Measurements from ENCODE around the gene ZMAT3. TPM values are rescaled to one million over a fixed set of nuclear protein-coding genes. Genes with fewer than 3 reads are reported as not detected.

Gene ZMAT3
- total and polyA plus RNA-seq, 2 of the 13 experiments (the other 11 are each of a cell fraction or from before 2014, with no cell fraction given) = 11.4 to 11.7 TPM

- TF ChIP-seq ZNF101 (CRISPR knock-in tag; IDR thresholded peaks at IDR 0.05; ENCODE audit: borderline replicate concordance, low read depth) = no peak
- 0 out of 2 replicates have a peak, but pooled peaks have one; percentile 72 for TF ChIP-seq SAFB2 (CRISPR knock-in tag; IDR thresholded peaks at IDR 0.05; ENCODE audit: borderline replicate concordance, low read depth)
- TF ChIP-seq ERF (CRISPR knock-in tag; IDR thresholded peaks at IDR 0.05) = peak; percentile 58; the same call in 1 of the 2 replicates
- peak; percentile 62; the same call in 1 of the 2 replicates for TF ChIP-seq USF2 (IDR thresholded peaks at IDR 0.05; ENCODE audit: low read depth, low read length)
- TF ChIP-seq USF2 (CRISPR knock-in tag; IDR thresholded peaks at IDR 0.05; ENCODE audit: borderline replicate concordance) = no peak; the same call in 1 of the 2 replicates
- TF ChIP-seq ZNF512 (CRISPR knock-in tag; IDR thresholded peaks at IDR 0.05) = no peak
- TF ChIP-seq HMGXB4 (CRISPR knock-in tag; IDR thresholded peaks at IDR 0.05; ENCODE audit: borderline replicate concordance in 1 of 2, low read depth in 1 of 2) = peak in 1 of 2 experiments; percentile 69; a peak in 2 of 4 replicates
- TF ChIP-seq HNF1A (IDR thresholded peaks at IDR 0.05; ENCODE audit: low read depth) = no peak
- TF ChIP-seq HNF1A (CRISPR knock-in tag; IDR thresholded peaks at IDR 0.05; ENCODE audit: borderline replicate concordance) = no peak
- peak; percentile 50; the same call in 1 of the 2 replicates for TF ChIP-seq TBX2 (CRISPR knock-in tag; IDR thresholded peaks at IDR 0.05; ENCODE audit: borderline replicate concordance)
- TF ChIP-seq SNRNP70 (IDR thresholded peaks at IDR 0.05; ENCODE audit: low read depth, low read length) = no peak
- TF ChIP-seq PBX3 (CRISPR knock-in tag; IDR thresholded peaks at IDR 0.05; ENCODE audit: borderline replicate concordance) = no peak
- peak; percentile 79; the same call in 1 of the 2 replicates for TF ChIP-seq ZNF414 (CRISPR knock-in tag; IDR thresholded peaks at IDR 0.05)
- peak; percentile 90 for TF ChIP-seq GABPB1 (CRISPR knock-in tag; IDR thresholded peaks at IDR 0.05)
Observed at GRCh38 chr3:179071323-179072099, at the start of gene ZMAT3 (continued).
